Spinal cord (tissue), 10 donors: ENCODE results near the gene CEP250. TPM values are rescaled to one million over a fixed set of nuclear protein-coding genes. Genes with fewer than 3 reads are reported as not detected.

ENCODE experiments used
- DNase-seq, 6 donors: peaks; one replicate each; pipeline versions ENCODE4 v3.0.0 to v3.0.0-alpha.2; 2013 to 2015; ENCODE audit warnings: low spot score in 6 of 6, low read depth in 4 of 6
- H3K27ac ChIP-seq: one replicate; pipeline ENCODE4 v1.5.1; 2013; ENCODE audit warnings: low read depth, low read length, control low read depth
- H3K27me3 ChIP-seq: one replicate; pipeline ENCODE4 v1.6.1; 2013; ENCODE audit warnings: low read length; ENCODE audit not compliant: control insufficient read depth, insufficient read depth
- H3K36me3 ChIP-seq: one replicate; pipeline ENCODE4 v1.6.1; 2013; ENCODE audit warnings: low read length; ENCODE audit not compliant: control insufficient read depth, insufficient read depth
- H3K4me1 ChIP-seq: one replicate; pipeline ENCODE4 v1.6.1; 2013; ENCODE audit warnings: low read length; ENCODE audit not compliant: control insufficient read depth, insufficient read depth
- H3K4me3 ChIP-seq: one replicate; pipeline ENCODE4 v1.5.1; 2013; ENCODE audit warnings: low read depth, low read length, control low read depth
- H3K9me3 ChIP-seq: one replicate; pipeline ENCODE4 v1.6.1; 2013; ENCODE audit warnings: low read length; ENCODE audit not compliant: control insufficient read depth, insufficient read depth
- WGBS: methylation state at CpG from one replicate; pipeline ENCODE4 v1.1.5; 2013; ENCODE audit warnings: missing lambda C conversion rate; ENCODE audit not compliant: insufficient coverage; 5-methylcytosine and 5-hydroxymethylcytosine counted together
- polyA plus RNA-seq, 2 donors: library from polyadenylated mRNA; unstranded; fragments of 120-200 nt; gene quantifications; one replicate each; pipeline ENCODE4 v1.2.1, GENCODE V29; 2013; ENCODE audit not compliant: insufficient read length in 2 of 2
- total RNA-seq, 2 donors: library from RNA; depleted of rRNA in 1 of 2; stranded (reverse); fragments of 120-200 nt in 1 of 2; fragments of >200 nt in 1 of 2; gene quantifications; one replicate each; pipeline versions ENCODE4 v1.2.3 to v1.2.4, GENCODE V29; 2013 to 2014
- donor health status: healthy.

Gene CEP250
- total and polyA plus RNA-seq, 4 donors: 24.5 to 55.3 (median 35.9) TPM

GRCh38 chr20:35467339-35468224, 12.2 kb downstream of the CEP250 start:
- H3K9me3 ChIP-seq: no peaks in the 10 kb centered on the region
- no peak for DNase-seq
- H3K36me3 ChIP-seq: peaks cover 62% of the 10 kb centered on the region
- no peak overlapping the region for H3K4me3 ChIP-seq
- H3K4me1 ChIP-seq: no peaks in the 10 kb centered on the region
- WGBS: 63% methylated on average over 7 of the region's 9 CpGs
- no peaks in the 10 kb centered on the region for H3K27me3 ChIP-seq
- H3K27ac ChIP-seq: no peak overlapping the region

DNA sequence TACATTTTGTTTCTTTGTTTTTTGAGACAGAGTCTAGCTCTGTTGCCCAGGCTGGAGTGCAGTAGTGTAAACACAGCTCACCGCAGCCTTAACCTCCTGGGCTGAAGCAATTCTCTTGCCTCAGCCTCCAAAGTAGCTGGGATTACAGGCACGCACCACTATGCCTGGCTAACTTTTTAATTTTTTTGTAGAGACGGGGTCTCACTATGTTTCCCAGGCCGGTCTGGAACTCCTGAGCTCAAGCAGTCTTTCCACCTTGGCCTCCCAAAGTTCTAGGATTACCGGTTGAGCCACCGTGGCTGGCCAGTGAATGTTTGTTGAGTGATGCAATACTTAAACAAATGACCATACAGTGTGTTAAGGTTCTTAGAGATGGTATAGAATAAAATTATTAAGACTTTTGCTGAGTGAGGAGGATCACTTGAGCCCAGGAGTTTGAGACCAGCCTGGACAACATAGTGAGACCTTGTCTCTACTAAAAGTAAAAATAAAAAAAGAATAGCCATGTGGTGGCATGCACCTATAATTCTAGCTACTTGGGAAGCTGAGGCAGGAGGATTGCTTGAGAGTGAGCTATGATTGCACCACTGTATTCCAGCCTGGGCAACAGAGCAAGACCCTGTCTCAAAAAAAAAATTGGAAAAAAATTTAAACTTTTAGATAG, 13.4 kb downstream of the CEP250 start:
- no peak overlapping the region for H3K27ac ChIP-seq
- H3K4me1 ChIP-seq: no peaks in the 10 kb centered on the region
- no peaks in the 10 kb centered on the region for H3K9me3 ChIP-seq
- no peaks in the 10 kb centered on the region for H3K27me3 ChIP-seq
- peaks cover 70% of the 10 kb centered on the region for H3K36me3 ChIP-seq
- WGBS: 98% methylated on average over 4 of the region's 6 CpGs
- H3K4me3 ChIP-seq: no peak overlapping the region
- DNase-seq: no peak

- no CpG with 5 or more reads among the region's 3 CpGs for WGBS
- no peaks in the 10 kb centered on the region for H3K9me3 ChIP-seq
- H3K27ac ChIP-seq: no peak overlapping the region
- no peak overlapping the region for H3K4me3 ChIP-seq
- no peaks in the 10 kb centered on the region for H3K4me1 ChIP-seq
- DNase-seq: no peak
- H3K27me3 ChIP-seq: no peaks in the 10 kb centered on the region
- peaks cover 62% of the 10 kb centered on the region for H3K36me3 ChIP-seq
Measured at GRCh38 chr20:35472209-35472608, 16.8 kb downstream of the CEP250 start.

- no peaks in the 10 kb centered on the region for H3K9me3 ChIP-seq
- no peaks in the 10 kb centered on the region for H3K27me3 ChIP-seq
- H3K27ac ChIP-seq: no peak overlapping the region
- H3K4me3 ChIP-seq: no peak overlapping the region
- H3K4me1 ChIP-seq: no peaks in the 10 kb centered on the region
- peaks cover 64% of the 10 kb centered on the region for H3K36me3 ChIP-seq
- DNase-seq: no peak
- WGBS: 100% methylated on average over 5 of the region's 8 CpGs
Measured at GRCh38 chr20:35473684-35474083, 18.3 kb downstream of the CEP250 start.

GRCh38 chr20:35474303-35474871, 19.0 kb downstream of the CEP250 start:
- Histone ChIP-seq H3K27me3 (no peaks in the 10 kb centered on the region), H3K36me3 (peaks cover 65% of the 10 kb centered on the region), H3K9me3 (no peaks in the 10 kb centered on the region), H3K4me1 (no peaks in the 10 kb centered on the region), H3K27ac (no peak overlapping the region), H3K4me3 (no peak overlapping the region)
- DNase-seq: no peak
- 100% methylated on average over 1 of the region's 2 CpGs for WGBS

DNA sequence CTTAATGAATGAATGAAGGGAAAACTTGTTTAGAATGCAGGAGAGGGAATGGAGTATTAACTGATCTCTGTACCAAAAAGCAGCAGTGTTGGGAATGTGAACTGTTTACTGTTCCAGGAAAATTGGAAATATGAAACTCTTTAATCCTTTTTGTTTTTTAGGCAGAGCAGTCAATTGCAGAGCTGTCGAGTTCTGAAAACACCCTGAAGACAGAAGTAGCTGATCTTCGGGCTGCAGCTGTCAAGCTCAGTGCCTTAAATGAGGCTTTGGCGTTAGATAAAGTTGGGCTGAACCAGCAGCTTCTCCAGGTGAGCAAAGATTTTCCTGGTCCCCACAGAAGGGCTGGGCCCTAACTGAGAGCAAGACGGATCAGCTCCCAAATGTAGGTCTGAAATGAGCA, 20.9 kb downstream of the CEP250 start:
- Histone ChIP-seq H3K27ac (no peak overlapping the region), H3K9me3 (no peaks in the 10 kb centered on the region), H3K27me3 (no peaks in the 10 kb centered on the region), H3K36me3 (peaks cover 66% of the 10 kb centered on the region), H3K4me3 (no peak overlapping the region), H3K4me1 (no peaks in the 10 kb centered on the region)
- WGBS: 98% methylated on average over 3 of the region's 4 CpGs
- DNase-seq: no peak

DNA sequence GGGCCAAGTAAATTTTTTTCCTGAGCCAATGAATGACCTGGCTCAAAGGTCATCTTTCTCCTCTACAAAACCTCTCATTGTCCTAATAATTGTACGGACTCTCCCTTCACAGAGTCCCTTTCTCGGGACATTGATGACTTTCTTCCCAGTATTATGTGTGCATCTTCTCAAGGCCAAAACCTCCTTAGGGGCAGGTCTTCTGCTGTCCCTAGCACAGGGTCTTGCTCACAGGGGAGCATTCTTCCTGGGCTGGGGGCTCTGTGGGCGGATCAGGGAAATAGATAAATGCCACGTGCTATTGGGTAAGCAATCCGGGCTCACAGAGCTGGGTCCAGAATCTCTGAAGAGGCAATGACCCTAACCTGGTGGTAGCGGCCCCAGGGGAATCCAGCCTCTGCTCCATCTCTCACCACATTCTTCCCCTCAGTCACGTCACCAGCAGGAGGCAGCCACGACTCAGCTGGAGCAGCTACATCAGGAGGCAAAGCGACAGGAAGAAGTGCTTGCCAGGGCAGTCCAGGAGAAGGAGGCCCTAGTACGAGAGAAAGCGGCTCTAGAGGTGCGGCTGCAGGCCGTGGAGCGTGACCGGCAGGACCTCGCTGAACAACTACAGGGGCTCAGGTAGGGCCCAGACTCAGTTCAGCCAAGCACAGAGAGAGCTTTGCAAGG, 23.5 kb downstream of the CEP250 start:
- Histone ChIP-seq H3K4me1 (no peaks in the 10 kb centered on the region), H3K36me3 (peaks cover 63% of the 10 kb centered on the region)

DNA sequence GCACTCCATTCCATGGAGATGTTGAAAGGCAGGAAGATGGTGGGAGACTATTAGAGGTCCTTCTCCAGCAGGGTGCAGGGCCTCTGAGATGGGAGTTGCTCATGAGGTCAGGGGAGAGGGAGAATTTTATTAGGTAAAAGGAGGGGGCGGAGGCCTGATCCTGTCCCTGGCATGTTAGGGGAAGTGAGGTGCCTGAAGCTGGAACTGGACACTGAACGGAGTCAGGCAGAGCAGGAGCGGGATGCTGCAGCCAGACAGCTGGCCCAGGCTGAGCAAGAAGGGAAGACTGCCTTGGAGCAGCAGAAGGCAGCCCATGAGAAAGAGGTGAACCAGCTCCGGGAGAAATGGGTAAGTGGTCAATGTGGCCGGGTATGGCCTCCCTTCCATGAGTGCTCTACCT, 24.4 kb downstream of the CEP250 start:
- WGBS: 98% methylated on average over 5 of the region's 5 CpGs
- Histone ChIP-seq H3K9me3 (no peaks in the 10 kb centered on the region), H3K27ac (no peak overlapping the region), H3K27me3 (no peaks in the 10 kb centered on the region), H3K4me3 (no peak overlapping the region), H3K36me3 (peaks cover 66% of the 10 kb centered on the region), H3K4me1 (no peaks in the 10 kb centered on the region)
- DNase-seq: no peak

More for the DNA sequence above, 23.5 kb downstream of the CEP250 start:
- Histone ChIP-seq H3K27me3 (no peaks in the 10 kb centered on the region), H3K27ac (no peak overlapping the region), H3K9me3 (no peaks in the 10 kb centered on the region), H3K4me3 (no peak overlapping the region)
- no peak for DNase-seq
- WGBS: 94% methylated on average over 16 of the region's 16 CpGs

DNA sequence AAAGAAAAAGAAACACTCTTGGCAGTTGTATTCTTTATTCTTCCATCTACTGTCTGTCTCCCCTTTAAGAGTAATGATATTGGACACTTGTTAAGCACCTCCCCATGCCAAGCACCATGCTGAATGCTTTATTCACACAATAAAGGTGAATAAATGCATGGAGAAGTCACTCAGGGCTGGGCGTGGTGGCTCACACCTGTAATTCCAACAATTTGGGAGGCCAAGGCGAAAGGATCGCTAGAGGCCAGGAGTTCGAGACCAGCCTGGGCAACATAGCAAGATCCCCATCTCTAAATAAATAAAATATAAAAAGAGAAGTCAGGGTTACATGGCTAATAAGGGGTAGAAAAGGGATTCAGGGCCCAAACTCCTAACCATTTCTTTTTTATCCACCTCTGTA, 32.1 kb downstream of the CEP250 start:
- DNase-seq: no peak
- Histone ChIP-seq H3K36me3 (peaks cover 63% of the 10 kb centered on the region), H3K27me3 (no peaks in the 10 kb centered on the region), H3K4me3 (no peak overlapping the region), H3K4me1 (no peaks in the 10 kb centered on the region), H3K9me3 (no peaks in the 10 kb centered on the region), H3K27ac (no peak overlapping the region)
- WGBS: no CpG with 5 or more reads among the region's 4 CpGs
